Stimulated activated CD4-positive, alpha-beta T cell treated with anti-CD3 and anti-CD28 coated beads, Interleukin-12 subunit alpha, Interleukin-12 subunit beta, amount 100 ng/mL, for 48 hours (primary cell): ENCODE results near the gene POLDIP2.

Experiments used
- DNase-seq, 3 donors: peaks; one replicate each; pipeline ENCODE4 v3.0.0-alpha.2; 2020; ENCODE audit warnings: low read depth in 2 of 3, low spot score in 1 of 3

Gene POLDIP2

DNA sequence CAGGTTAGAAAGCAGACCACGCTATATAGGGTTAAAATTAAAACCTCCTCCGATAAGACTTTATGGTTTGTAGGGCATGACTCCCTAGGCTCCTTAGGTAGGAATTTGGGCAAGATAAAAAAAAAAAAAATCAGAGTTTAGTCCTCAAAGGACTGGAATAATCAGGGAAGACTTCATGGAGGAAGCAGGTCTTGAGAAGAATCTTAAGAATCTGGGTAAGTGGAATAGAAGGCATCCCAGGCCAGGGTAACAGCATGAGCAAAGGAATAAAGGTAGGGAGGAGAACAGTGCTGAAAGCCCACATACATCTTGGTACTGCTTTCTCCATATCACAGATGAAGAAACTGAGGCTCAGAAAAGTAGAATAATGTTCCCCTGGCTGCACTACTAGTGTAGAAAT, 33.2 kb upstream of the POLDIP2 start:
- no peak for DNase-seq

DNA sequence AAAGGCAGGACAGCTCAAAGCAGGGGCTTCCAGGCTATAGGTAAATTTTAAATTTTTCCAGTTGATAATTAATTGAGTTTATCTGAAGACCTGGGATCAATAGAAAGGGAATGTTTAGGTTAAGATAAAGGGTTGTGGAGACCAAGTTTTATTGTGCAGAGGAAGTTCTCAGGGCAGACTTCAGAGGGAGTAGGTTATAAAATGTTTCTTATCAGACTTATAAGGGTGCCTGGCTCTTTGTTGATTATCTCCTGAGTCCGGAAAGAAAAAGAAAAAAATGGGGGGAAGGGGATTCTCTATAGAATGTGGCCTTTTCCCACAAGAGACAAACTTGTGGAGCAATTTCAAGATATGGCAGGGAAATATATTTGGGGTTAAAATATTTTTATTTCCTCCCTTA, 32.8 kb upstream of the POLDIP2 start:
- no peak for DNase-seq

DNA sequence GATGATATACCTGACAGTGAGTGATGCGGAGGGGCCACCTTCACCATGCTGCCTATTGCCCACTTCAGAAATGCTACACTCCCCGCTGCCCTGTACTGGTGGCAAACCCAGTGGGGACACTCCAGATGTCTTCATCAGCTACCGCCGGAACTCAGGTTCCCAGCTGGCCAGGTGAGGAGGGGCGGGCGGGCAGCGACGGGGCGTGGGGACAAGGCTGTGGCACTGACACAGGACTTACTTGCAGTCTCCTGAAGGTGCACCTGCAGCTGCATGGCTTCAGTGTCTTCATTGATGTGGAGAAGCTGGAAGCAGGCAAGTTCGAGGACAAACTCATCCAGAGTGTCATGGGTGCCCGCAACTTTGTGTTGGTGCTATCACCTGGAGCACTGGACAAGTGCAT, 30.8 kb upstream of the POLDIP2 start:
- no peak for DNase-seq

DNA sequence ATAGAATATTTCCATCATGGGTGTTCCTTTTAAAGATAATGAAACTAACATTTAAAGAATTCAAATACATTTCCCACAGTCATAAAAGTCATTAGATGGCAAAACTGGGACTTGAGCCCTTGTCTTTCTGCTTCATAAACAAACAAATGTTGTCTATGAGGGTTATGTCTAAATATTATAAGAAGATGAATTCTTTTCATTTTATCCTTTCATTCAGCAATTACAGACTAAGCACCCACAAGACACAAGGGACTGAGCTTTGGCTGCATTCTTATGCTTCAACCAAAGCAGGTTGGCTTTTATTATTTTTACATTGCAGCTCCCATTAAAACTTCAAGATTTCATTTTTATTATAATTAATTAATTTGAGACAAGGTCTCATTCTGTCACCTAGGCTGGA, 29.1 kb upstream of the POLDIP2 start:
- DNase-seq: no peak

DNA sequence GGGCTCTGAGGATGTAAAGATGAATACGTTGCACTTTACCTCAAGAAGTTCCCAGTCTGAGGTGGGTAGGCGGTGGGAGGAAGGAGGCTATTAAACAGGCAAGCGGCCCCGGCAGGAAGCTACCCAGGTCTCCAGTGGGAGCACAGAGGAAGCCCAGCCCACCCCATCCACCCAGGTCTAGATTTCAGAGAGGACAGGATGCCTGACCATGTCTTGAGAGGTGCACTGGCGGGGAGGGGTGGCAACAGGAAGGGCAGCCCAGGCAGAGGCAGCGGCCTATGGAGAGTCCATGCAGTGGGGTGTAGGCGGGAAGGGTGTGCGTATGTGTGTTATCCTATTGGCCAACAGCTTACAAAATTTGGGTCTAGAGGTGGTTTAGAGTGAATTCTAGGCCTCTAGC, 28.1 kb upstream of the POLDIP2 start:
- DNase-seq: no peak

DNA sequence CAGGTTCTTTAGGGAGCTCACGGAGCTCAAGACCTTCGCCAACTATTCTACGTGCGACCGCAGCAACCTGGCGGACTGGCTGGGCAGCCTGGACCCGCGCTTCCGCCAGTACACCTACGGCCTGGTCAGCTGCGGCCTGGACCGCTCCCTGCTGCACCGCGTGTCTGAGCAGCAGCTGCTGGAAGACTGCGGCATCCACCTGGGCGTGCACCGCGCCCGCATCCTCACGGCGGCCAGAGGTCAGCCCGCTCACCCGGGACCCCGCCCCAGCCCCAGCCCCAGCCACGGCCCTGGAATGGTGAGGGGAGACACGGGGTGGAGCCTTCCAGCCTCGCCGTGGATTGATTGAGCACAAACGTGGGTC, 27.7 kb upstream of the POLDIP2 start:
- DNase-seq: no peak

DNA sequence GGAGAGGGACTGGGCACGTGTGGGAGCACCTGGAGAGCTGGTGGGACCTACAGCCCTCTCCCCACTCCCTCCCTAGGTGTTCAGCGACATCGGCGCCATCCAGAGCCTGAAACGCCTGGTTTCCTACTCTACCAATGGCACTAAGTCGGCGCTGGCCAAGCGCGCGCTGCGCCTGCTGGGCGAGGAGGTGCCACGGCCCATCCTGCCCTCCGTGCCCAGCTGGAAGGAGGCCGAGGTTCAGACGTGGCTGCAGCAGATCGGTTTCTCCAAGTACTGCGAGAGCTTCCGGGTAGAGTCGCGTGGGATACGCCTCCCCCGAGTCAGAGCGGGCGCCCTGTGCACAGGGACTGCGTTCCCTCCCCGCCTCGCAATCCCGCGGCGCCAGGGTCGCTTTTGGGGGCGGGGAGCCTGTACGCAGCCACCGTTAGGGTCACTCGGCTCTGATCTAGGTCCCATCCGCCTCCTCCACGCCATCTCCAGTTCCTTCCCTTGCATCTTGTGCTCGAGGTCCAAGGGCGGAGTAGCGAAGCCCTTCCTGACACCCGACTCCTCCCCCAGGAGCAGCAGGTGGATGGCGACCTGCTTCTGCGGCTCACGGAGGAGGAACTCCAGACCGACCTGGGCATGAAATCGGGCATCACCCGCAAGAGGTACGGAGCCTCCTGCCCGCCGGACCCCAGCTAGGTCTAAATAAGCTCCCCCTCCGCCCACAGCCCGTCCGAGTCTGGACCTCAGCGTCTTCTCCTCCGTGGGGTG, 27.1 kb upstream of the POLDIP2 start:
- peak; percentile 37 to 57 (median 54) for DNase-seq

DNA sequence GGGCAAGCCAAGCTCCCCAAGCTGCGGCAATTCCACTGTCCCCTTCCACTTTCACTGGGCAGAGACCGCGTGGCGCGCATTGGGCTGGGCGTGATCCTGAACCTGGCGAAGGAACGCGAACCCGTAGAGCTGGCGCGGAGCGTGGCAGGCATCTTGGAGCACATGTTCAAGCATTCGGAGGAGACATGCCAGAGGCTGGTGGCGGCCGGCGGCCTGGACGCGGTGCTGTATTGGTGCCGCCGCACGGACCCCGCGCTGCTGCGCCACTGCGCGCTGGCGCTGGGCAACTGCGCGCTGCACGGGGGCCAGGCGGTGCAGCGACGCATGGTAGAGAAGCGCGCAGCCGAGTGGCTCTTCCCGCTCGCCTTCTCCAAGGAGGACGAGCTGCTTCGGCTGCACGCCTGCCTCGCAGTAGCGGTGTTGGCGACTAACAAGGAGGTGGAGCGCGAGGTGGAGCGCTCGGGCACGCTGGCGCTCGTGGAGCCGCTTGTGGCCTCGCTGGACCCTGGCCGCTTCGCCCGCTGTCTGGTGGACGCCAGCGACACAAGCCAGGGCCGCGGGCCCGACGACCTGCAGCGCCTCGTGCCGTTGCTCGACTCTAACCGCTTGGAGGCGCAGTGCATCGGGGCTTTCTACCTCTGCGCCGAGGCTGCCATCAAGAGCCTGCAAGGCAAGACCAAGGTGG, 24.0 kb upstream of the POLDIP2 start:
- DNase-seq: no peak

DNA sequence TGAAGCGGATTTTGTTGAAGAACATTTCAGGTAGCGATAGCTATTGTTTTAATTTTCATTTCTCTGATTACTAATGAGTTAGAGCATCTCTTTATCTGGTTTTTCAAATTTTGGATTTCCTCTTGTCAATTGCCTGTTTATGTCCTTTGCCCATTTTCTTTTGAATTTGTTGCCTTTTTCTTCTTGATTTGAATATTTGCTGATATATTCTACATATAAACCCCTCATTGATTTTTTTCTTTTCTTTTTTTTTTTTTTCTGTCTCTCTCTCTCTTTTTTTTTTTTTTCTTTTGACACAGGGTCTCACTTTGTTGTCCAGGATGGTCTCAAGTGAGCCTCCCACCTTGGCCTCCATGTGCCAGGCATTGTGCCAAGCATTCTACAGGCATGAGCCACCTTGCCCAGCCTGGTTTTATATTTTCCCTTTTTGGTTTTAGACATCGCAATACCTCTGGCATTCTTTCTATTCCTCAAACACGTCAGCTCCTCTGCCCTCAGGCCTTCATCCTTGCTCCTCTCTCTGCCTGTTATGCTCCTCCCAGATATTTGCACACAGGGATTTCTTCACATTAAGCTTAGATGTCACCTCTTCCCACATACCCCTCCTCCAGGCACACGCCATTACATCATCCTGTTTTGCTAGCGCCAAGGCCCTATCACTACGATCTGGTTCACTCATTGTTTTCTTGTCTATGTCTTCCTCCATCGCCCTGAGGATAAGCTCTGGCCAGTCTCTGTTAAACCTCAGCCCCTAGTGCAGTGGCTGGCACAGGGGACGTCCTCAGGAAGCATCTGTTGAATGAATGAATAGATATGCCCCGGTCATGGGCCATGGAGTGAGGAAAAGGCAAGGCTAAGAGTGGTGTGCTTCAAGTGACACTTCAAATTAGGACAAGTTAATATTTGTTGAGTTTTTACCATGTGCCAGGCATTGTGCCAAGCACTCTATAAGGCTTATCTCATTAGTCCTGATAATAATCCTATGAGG, 22.8 kb upstream of the POLDIP2 start:
- no peak for DNase-seq

DNA sequence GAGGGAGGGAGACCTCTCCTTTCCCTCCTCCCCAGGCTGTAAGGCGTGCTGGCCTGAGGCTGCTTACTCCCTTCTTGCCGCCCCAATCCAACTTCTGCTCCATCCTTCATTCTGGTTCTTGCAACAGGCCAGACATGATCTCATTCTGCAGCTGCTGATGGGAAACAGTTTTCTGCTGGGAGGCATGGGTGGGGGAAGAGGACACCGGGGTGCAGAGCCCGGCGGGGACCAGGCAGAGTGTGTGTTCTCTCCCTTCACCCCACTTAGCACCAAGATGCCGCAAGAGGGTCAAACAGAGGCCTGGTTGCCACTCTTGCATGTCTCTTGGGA, 15.6 kb upstream of the POLDIP2 start:
- no peak for DNase-seq

DNA sequence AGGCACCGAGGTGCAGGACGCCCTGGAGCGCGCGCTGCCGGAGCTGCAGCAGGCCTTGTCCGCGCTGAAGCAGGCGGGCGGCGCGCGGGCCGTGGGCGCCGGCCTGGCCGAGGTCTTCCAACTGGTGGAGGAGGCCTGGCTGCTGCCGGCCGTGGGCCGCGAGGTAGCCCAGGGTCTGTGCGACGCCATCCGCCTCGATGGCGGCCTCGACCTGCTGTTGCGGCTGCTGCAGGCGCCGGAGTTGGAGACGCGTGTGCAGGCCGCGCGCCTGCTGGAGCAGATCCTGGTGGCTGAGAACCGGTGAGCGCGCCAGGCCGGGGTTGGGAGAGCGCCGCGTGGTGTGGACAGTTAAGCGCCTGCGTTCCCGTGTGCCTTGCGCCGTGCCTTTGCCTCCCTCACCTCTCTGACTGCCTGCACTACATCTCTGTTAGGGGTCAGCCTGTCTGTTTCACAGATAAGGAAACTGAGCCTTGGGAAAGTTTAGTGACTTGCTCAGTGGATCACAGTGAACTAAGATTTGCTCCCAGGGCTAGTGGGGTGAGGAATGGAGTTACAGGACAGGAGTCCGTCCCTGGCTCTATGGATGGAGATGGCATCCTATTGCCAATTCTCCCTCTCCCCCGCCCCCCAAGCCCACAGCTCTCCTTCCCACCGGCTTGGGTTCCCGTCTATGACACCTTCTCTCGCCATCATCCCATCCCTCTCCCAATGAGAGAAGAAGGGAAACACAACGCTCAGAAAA, 15.0 kb upstream of the POLDIP2 start:
- DNase-seq: peak in 1 of 3 donors; percentile 32

DNA sequence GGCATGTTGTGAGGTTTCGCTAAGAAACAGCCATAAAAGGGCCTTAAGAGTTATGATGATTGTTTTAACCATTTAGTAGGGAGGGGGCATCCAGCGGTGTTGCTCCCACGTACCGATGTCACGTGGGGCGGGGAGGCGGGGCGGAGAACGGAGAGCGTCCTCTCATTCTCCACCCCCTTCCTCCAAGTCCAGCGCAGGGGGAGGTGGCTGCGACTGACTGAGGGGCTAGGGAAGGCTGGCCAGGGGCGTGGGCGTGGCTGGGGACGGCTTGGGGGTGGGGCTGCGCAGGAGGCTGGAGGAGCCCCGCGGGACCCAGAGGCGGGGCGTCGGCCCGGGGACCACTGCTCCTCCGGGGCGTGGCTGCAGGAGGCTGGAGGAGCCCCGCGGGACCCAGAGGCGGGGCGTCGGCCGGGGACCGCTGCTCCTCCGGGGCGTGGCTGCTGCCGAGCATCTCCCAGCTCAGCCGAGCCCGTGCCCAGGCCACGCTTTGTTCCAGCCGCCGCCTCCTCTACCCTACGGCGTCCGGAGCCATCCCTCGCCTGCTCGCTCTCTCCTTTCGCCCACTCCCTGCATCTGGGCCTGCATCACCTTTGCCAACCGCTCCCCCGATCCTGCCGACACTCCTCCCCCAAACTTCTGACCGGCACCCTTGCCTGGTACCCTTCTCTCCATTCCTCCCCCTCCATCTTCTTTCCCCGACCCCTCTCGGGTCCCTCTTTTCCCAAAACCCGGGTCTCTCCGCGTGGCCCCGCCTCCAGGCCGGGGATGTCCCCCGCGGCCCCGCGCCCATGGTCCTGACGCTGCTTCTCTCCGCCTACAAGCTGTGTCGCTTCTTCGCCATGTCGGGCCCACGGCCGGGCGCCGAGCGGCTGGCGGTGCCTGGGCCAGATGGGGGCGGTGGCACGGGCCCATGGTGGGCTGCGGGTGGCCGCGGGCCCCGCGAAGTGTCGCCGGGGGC, 14.2 kb upstream of the POLDIP2 start, which contains the start of gene SARM1:
Gene SARM1, plus strand, starts transcription at position 450 of the 958 bp plus-strand sequence. Its CDS starts 339 bp downstream, at position 789.
- DNase-seq: peak; percentile 76 to 84 (median 81)

DNA sequence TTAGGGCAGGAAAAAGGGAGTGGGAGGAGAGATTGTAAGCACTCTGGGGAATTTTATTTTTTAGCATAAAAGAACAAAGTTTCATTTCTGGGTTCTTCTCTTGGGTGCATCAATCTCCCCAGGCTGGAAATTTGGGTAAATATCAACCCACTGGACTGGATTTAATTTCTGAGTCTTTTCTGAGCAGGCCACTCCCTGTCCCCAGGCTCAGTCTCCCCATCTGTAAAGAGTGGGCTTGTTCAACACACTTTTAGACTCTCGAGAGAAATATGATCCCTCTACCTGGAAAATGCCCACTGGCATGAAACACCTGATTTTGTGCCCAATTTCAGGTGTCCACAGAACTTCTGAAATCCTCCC, 13.4 kb upstream of the POLDIP2 start:
- no peak for DNase-seq

DNA sequence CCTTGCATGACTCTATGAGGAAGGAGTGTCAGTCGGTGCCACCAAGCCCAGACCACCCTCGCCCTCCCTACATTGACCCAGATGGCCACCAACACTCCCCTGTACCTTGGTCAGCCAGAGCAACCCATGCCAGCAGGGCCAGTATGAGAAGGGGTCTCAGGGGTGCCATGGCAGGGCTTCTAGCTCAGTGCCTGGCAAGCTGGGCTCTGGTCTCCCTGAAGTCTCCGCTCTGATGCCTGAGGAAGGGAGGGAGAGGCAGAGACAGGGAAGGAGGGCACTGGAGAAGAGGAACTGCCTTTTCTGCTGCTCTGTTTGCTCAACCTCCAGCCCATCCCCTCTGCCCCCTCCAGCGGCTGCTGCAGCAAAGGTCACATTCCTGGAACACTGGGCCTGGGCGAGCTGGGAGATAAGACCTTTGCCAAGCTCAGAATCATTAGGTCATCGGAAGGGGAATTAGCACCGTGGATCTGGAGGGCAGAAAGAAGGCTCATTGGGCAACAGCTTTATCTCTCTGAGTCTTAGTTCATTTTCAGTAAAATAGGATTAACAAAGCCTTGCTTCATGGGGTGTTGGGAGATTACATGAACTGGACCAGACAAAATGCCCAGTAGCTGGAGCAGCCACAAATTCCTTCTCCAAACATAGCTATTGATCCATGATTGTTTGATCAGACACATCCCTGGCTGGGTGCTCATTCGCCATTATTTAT, 12.9 kb upstream of the POLDIP2 start, which contains the start of gene VTN:
Gene VTN, minus strand, starts transcription at position 273 of the 709 bp plus-strand sequence. Its CDS starts 104 bp downstream, at position 169.
- DNase-seq: no peak

DNA sequence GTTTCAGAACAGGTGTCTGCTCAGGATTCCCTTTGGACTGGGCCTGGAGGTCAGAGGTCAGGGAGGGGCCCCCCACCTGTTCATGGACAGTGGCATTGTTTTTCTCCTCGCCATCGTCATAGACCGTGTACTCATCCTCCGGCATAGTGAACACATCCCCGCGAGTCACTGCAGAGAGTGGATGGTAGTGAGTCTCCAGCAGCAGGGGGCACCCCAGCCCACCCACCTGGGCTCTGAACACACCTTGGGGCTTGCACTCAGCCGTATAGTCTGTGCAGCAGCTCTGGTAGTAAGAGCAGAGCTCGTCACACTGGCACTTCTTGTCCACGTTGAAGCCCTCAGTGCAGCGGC, 12.3 kb upstream of the POLDIP2 start:
- DNase-seq: no peak

DNA sequence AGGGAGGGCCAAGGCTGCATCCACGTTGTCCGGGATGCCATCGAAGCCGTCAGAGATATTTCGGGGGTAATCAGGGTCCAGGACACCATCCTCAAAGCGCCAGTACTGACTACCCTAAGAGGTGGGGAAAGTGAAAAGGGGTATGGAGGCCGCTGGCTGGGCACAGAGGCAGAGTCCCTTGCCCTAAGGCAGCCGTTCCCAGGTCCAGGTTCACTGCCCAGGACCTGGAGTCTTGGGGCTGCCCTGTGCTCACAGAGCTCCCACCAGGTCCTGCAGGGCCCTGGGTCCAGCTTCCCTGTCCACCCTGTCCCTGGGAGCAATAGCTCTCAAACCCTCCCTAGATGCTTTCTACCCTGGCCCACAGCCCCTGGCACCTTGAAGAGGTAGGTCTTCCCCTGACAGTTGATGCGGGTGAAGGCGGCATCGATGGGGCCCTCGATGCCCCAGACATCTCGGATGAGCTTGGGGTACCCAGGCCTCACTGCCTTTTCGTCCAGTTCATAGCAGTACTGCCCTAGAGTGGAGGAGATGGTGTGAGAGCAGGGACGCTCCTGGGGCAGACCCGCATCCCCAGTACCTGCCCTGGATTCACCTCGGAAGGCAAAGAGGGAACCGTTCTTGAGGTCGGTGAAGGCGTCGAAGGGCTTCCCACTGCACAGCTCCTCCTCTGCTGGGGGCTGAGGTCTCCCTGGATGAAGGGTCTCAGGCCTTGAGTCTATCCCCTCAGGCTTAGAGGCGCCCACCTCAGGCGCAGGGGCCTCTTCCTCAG, 11.8 kb upstream of the POLDIP2 start:
- no peak for DNase-seq

DNA sequence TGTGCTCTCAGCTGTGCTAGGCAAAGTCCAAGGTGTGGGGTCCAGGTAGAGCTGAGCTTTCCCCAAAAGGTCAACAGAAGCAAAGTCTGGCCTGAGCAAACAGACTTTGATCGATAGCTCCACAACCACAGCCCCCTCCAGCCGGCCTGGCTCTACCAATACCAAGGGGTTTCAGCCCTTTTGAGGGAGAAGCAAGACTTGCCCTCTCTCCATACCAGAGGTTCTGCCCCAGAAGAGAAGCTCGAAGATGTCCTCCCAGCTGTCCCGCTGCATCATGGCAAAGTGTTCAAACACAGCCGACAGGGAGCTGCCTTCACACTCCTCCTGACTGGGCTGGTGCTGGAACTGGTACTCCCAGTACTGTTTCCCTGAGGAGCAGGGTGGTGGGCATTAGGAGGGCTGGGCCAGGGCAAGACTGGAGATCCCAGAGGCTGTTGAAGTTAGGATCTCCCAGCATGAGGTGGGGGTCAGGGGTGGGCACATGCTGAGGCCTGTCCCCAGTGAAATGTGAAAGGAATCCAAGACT, 11.0 kb upstream of the POLDIP2 start:
- no peak for DNase-seq

DNA sequence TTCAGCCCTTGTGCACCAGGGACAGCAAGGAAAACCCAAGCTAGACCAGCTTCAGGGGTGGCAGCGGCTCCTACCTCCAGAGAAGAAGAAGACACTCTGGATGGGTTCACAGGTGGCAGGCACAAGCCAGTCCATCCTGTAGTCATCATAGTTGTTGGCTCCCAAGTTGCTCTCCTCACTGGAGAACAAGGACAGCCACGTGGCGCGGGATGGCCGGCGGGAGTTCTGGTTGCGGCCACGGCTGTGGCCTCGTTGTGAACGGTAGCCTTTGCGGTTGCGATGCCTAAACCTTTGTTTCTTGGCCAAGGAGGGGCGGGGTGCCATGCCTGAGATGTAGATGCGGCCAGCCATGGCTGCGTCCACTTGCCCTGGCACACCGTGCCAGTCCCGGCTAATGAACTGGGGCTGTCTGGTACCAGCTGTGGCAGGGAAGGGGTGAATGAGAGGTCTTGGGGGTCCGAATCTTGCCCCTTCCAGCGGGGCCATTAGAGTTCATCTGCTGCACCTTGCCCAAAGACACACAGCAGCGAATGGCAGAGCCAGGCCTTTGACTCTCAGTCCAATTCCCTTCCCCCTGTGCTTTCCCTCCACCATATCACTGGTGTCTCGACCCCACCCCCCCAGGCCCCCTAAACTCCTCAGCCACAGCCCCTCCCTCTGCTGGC, 10.4 kb upstream of the POLDIP2 start:
- DNase-seq: no peak
